ENCODE results near the gene MEOX2.

MEOX2 gene

DNA sequence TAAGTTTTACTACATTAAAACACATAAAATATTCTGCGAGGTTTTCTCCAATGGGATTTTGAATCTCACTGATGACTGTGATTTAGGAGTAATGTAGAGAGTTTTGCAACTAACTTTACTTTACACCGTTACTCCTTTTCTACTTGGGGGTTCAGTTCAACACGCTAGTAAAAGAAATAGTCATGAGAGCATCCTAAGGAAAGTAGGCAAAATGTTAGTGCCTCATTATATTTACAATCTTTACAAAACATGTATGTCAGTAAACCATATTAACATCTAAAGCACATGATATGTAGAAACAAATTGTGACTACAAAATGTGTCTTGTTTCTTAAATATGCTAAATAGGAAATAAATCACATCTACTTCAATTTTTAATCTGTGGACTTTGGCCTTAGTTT, 6.0 kb downstream of the MEOX2 start:
- no peak for DNase-seq

DNA sequence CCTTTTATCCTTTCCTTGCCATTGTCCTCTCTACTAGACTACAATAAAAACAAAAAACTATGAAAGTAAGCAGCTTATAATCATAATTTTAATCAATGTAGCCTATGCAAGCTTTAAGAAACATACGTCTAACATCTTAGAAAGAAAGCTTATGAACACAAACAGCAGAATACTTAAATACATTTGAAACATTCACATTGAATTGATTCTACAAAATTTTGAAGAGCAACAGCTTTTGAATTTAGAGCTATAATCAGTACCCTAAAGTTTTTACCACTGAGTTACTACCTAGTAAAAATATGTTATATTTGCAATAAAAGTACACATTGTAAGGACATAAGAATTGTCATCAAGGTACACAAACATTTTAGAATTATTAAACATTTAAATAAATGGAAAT, 7.2 kb downstream of the MEOX2 start:
- DNase-seq, result no peak

DNA sequence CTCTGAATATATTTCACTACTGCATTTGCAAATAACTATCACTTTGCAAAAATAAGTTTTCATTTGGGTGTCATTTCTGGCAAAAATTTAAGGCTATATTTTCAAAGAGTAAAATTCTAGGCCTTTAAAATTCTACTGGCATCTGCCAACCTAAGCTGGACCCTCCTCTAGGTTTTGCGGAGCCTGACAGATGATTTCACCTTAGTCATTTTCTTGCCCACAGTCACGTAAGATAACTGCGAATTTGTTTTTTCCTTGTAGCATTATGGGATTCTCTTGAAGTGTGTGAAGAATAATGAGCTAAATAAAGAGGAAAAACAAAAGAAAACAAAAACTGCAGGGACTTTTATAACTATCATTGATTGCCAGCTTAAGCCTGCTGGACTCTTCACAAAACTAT, 7.8 kb downstream of the MEOX2 start:
- no peak for DNase-seq

DNA sequence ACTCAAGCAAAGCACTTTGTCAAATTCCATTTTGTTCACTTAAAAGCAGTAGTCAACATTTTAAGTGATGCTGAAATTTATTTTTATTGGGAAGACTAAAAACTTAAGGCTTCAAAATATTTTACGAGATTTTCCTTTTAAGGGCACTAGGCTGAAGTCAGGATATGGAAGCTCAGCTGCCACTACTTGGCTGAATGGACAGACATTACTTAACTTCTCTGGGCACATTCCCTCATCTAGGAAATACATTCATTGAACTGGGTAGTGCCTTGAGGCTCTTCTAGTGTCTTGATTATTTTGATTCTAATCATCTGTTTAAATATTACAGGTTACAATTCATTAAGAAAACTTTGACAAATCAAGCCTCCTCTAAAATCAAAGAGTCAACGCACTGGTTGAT, 11.1 kb downstream of the MEOX2 start:
- DNase-seq, result no peak

- DNase-seq, result no peak
Observed at GRCh38 chr7:15674586-15674985, 11.9 kb downstream of the MEOX2 start.

- no peak for DNase-seq
Observed at GRCh38 chr7:15669443-15670090, 16.9 kb downstream of the MEOX2 start.

- DNase-seq, result no peak
Observed at GRCh38 chr7:15667991-15668390, 18.5 kb downstream of the MEOX2 start.

DNA sequence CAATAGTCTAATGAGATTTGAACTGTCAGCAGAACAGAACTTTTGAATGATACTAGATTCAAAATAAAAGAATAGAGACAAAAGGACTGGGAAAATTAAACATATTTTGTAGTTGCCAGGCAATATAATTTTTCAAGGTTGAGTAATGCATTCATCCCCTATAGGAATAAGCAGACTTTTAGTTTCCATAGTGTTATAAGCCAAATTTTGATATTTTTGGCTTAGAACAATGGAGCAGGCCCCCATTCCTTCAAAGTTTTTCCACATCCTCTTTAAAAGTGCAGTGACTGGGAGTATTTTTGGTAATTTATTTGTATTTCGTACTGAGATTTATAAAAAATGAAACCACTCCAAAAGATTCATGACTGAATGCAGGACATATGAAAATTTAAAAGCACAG, 24.0 kb downstream of the MEOX2 start:
- no peak for DNase-seq

- DNase-seq, result no peak
Observed at GRCh38 chr7:15658247-15658646, 28.2 kb downstream of the MEOX2 start.

DNA sequence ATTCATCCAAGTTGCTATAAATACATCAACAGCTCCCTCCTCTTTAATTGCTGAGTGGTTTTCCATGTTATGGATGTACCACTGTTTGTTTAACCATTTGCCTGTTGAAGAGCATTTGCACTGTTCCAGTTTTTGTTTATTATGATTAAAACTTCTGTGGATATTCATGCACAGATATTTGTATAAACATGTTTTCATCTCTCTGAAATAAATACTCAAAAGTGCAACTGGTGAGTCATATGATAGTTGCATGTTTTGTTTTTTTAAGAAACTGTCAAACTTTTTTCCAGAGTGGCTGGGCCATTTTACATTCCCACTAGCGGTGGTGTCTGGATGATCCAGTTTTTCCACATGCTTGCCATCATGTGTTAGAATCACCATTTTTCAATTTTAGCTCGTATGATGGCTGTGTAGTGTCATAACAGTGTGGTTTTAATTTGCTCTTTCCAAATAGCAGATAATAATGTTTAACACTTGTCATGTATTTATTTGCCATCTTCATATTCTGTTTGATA, 33.6 kb downstream of the MEOX2 start:
- no peak for DNase-seq

DNA sequence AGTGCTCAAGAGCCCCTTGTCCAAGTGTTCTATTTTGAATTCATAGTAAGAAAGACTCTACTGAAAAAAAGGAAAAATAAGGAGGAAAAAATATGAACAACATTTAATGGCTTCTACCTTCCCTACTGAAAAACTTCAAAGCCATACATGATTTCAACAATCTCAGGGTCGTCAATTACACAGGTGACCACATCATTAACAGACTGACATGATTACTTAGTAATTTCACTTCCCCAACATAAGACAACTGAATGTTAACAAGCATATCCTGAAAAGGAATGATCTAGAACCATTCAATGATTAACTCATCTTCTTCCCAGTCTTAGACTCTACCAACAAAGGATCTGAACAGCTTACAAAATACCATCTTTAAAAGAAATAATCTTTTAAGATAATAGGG, 34.8 kb downstream of the MEOX2 start:
- DNase-seq, result no peak

DNA sequence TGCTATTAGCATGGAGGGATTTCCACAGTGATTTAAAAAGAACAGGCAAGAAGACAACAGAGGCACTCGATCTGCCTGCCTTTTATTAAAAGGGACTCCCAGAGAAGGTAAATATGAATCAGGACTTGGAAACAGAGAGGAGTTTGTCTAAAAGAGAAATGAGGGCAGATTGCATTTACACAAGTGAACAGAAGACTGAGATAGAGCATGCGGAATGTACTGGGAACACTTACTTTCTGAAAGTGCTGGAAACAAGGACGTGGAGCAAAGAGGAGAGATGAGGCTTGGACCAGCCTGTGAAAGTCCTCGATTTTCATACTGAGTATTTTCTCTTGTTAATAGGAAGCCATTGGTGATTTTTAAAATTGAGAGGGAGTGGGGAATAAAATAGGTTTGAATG, 35.7 kb downstream of the MEOX2 start:
- no peak for DNase-seq

DNA sequence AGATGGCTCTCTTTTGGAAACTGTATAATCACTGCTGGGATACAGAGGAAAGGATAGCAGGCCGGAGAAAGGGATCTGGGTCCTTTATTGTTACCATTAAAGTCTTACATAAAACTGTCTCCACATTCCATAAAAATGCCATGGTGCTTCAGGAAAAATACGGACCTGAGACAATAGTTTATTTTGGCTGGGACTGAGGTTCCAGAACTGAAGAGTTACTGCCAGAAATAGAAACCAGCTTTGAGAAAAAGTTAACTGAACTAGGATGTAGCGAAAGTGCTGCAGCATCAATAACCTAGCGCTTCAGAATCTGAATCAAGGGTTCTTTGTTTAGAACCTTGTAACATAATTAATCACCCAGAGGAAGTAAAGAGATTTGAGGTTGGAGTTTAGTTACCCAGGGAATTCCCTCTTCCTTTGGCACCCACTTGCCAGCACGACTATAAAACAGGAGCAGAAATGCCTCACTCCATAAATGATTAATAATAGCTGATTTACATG, 38.0 kb downstream of the MEOX2 start:
- no peak for DNase-seq

GRCh38 chr7:15647309-15647708, 39.2 kb downstream of the MEOX2 start:
- no peak for DNase-seq

DNA sequence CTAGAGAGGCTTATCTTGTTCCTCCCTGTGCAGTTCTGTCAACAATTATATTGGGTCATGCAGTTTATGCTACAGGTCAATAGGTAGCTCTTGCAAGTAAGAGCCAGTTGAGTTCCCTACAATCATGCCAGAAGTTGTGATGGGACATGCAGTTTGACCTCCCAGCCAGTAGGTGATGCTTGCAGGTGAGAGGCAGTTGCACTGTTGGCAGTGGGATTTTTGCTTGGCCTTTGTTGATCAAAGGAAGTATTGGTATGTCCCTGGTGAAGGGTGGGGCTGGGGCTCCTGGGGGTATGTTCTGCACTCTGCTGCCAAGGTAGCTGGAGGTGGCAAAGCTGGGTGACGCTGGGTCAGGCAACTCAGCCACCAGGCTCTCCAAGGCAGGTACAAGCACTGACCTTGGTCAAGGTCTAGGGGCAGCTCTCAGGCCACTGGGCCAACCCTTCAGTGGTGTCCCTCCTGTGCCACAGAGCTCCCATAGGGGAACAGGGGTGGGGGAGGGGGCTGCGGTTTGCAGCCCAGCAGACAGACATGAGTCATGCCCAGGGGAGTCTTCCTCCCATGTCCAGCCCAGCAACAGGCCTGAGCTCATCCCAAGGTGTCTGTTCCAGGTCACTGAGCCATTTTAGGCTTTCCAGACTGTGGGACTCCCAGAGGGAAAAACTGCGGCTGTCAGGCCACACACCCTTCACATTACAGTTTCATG, 43.3 kb downstream of the MEOX2 start:
- no peak for DNase-seq

DNA sequence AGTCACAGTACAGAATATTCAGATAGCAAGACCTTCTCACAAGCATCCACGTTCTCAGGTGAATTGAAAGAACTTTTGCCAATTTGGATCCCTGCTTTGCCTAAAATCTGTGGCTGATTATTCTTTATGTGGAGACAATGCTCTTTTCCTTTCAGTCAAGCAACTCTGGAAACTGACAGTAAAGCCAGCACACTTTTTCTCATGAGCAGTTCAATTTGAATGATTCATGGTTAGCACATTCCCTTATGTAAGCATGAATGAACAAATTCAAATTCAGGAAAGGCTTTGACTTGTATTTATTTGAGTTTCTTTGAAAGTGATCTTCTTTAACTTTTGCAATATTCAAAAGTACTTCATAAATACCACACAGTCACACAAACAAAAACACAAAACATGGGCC, 57.6 kb downstream of the MEOX2 start:
- DNase-seq, result no peak

DNA sequence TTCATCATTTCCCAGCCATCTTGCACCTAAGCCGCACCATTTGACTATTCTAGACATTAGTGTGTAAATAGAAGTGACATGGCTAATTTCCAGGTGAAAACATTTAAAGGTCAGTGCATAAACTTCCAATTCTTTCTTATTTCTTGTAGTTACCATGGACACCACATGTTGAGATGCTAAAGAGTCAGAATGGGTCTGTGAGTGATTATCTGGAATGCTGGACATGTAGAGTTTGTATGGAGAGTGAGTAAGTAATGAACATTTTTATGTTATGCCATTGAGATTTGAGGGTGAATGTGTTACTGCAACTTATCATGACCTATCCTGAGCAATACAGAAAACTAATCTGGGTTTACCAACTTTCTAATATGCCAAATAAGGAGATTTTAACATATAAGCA, 60.4 kb downstream of the MEOX2 start:
- no peak for DNase-seq

- DNase-seq, result no peak
Observed at GRCh38 chr7:15625466-15625865, 61.0 kb downstream of the MEOX2 start.

DNA sequence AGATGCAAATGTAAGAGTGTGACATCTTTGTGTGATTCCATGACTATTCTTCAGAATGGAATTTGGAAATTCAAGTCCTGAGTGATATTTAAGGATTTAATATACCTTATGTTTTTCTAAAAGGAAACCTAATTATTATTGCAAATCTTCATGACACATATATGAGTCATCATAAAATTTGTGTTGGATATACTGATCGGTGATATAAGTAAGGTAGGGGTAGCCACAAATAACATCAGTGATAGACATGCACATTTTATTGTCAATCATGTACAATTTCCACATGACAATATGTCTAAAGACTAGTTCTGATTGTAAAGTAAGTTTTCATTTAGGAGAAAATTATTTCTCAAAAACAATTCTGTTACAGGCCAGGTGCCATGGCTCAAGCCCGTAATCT, 65.0 kb downstream of the MEOX2 start:
- no peak for DNase-seq

DNA sequence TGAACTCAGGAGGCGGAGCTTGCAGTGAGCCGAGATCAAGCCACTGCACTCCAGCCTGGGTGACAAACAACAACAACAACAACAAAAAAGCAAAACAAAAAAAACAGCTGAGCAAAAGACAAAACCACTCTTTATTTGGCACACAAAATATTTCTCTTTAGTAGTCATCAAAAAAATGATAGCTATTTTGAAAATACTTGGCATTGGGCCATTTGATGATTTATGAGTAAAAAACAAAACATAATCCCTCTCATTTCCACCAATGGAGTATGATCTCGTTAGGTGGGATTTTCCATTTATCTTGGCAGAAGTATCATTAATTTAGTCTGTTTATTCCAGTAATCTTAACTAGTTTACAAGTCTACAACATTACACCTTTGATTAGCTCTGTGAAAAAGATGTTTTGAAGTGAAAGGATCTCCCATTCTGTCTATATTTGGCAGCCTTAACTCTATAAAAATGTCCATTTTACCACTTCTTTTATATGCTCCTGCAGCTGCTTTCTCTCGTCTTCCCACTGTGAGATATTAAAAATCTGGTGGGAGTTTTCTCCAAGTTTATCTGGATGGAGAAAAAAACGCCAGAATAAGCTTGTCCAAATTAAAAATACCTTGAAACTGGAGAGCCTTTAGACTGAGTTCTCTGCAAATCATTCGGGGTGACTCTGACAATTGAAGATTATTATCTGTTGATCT, 65.8 kb downstream of the MEOX2 start:
- no peak for DNase-seq

GRCh38 chr7:15618275-15618674, 68.2 kb downstream of the MEOX2 start:
- DNase-seq, result no peak

- DNase-seq, result no peak
Observed at GRCh38 chr7:15612205-15612604, 74.3 kb downstream of the MEOX2 start.

DNA sequence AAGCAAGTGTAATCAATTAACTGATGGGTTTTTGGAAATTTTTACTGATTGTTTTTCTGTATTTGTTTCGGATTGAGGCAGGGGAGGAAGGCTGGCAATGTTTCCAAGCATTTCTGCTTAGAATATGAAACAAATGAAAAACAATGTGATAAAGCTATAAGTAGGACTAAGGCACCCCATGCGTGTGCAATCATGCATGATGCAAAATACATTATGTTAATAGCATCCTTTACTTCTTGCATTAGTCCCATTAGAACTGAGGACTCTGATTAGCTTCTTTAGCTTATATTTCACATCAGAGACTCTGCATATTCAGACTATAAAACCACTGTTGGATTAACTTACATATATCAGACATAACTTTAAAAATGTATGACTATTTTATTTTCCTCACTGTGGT, 76.0 kb downstream of the MEOX2 start:
- no peak for DNase-seq

- DNase-seq, result no peak
Observed at GRCh38 chr7:15609287-15609686, 77.2 kb downstream of the MEOX2 start.

Measured in amniotic stem cell (primary cell).